IPS-NIHi11 (cell line): ENCODE measurements around the gene NUPR1.
A peak's percentile ranks its signal among the peaks of the same experiment; 100 is the strongest.
"Not testable (repeated sequence)": the region's sequence is repeated elsewhere in the genome, so short reads cannot be mapped to it uniquely, and the experiment has no call there.

Experiments used
- DNase-seq: peaks from one replicate; pipeline ENCODE4 v3.0.0; 2012; ENCODE audit warnings: mixed read lengths, low spot score

Gene NUPR1

GRCh38 chr16:28538733-28539596 lies at the start of gene NUPR1:
NUPR1 (minus strand) TSS chr16:28538974; CDS start chr16:28538907, 67 bp downstream.
- DNase-seq, result peak; percentile 49

GRCh38 chr16:28587386-28587785 lies 48.6 kb upstream of the NUPR1 start:
- DNase-seq, result no peak

GRCh38 chr16:28586466-28586865 lies 47.7 kb upstream of the NUPR1 start:
- DNase-seq, result no peak

GRCh38 chr16:28585674-28586073 lies 46.9 kb upstream of the NUPR1 start:
- no peak for DNase-seq

- no peak for DNase-seq
Observed at GRCh38 chr16:28580726-28581315, 42.0 kb upstream of the NUPR1 start.

GRCh38 chr16:28575446-28576109 lies 36.8 kb upstream of the NUPR1 start:
- no peak for DNase-seq

GRCh38 chr16:28574925-28575324 lies 36.2 kb upstream of the NUPR1 start:
- DNase-seq, result no peak

- DNase-seq, result no peak
Observed at GRCh38 chr16:28573738-28574718, 35.3 kb upstream of the NUPR1 start.

- peak; percentile 62 for DNase-seq
Observed at GRCh38 chr16:28572696-28573510, 34.1 kb upstream of the NUPR1 start.

GRCh38 chr16:28569968-28570752 lies 31.4 kb upstream of the NUPR1 start:
- DNase-seq, result no peak

- DNase-seq, result no peak
Observed at GRCh38 chr16:28569021-28569420, 30.2 kb upstream of the NUPR1 start.

- DNase-seq, result no peak
Observed at GRCh38 chr16:28567292-28567691, 28.5 kb upstream of the NUPR1 start.

- DNase-seq, result not testable (repeated sequence)
Observed at GRCh38 chr16:28566233-28566925, 27.6 kb upstream of the NUPR1 start.

- no peak for DNase-seq
Observed at GRCh38 chr16:28563218-28563617, 24.4 kb upstream of the NUPR1 start.

GRCh38 chr16:28562199-28562598 lies 23.4 kb upstream of the NUPR1 start:
- no peak for DNase-seq

- DNase-seq, result no peak
Observed at GRCh38 chr16:28561557-28562187, 22.9 kb upstream of the NUPR1 start.

- no peak for DNase-seq
Observed at GRCh38 chr16:28558456-28558855, 19.7 kb upstream of the NUPR1 start.

- no peak for DNase-seq
Observed at GRCh38 chr16:28556914-28557320, 18.1 kb upstream of the NUPR1 start.

- no peak for DNase-seq
Observed at GRCh38 chr16:28555561-28555960, 16.8 kb upstream of the NUPR1 start.
